SK-N-MC (cell line): ENCODE measurements around the gene ESD.

Experiments used
- EZH2 ChIP-seq: fragments of 200-600 bp; sonication (generic); IDR thresholded peaks from one replicate; pipeline ENCODE4 v1.6.1; 2017; ENCODE audit warnings: antibody characterized with exemption
- FOXP2 ChIP-seq: optimal IDR thresholded peaks from 2 replicates; pipeline ENCODE3; 2011; ENCODE audit warnings: mild to moderate bottlenecking, moderate library complexity; ENCODE audit not compliant: insufficient read depth; ENCODE audit errors: extremely low read length, control extremely low read depth
- POLR2AphosphoS5 ChIP-seq: IDR thresholded peaks from 2 replicates; pipeline ENCODE4 v1.6.1; 2012; ENCODE audit warnings: mild to moderate bottlenecking, low read depth, low read length, borderline replicate concordance

- TF ChIP-seq POLR2AphosphoS5 (no peak), EZH2 (no peak), FOXP2 (no peak)
These were observed 40.0 kb downstream of the ESD start for GRCh38 chr13:46756977-46757376.
